Erythroblast (primary cell): ENCODE data around the gene EVI5.

Experiments used
- GATA1 ChIP-seq: IDR thresholded peaks from 2 replicates; pipeline ENCODE4 v1.6.1; 2011; ENCODE audit warnings: low read depth, mild to moderate bottlenecking, control low read depth, low read length, moderate library complexity
- POLR2A ChIP-seq: IDR thresholded peaks from 2 replicates; pipeline ENCODE4 v1.6.1; 2011; ENCODE audit warnings: mild to moderate bottlenecking, low read length

DNA sequence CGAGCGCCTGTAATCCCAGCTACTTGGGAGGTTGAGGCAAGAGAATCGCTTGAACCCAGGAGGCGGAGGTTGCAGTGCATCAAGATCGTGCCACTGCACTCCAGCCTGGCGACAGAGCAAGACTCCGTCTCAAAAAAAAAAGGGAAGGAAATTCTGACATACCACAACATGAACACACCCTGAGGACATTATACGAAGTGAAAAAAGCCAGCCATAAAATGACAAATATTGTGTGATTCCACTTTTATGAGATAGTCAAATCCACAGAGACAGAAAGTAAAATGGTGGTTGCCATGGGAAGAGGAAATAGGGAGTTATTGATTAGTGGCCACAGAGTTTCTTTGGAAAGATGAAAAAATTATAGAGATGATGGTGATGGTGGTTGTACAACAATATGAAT lies 41.7 kb downstream of the EVI5 start:
- TF ChIP-seq POLR2A: no peak
- no peak for TF ChIP-seq GATA1
